Measurements from ENCODE around the gene ZMIZ1.

ZMIZ1 gene

DNA sequence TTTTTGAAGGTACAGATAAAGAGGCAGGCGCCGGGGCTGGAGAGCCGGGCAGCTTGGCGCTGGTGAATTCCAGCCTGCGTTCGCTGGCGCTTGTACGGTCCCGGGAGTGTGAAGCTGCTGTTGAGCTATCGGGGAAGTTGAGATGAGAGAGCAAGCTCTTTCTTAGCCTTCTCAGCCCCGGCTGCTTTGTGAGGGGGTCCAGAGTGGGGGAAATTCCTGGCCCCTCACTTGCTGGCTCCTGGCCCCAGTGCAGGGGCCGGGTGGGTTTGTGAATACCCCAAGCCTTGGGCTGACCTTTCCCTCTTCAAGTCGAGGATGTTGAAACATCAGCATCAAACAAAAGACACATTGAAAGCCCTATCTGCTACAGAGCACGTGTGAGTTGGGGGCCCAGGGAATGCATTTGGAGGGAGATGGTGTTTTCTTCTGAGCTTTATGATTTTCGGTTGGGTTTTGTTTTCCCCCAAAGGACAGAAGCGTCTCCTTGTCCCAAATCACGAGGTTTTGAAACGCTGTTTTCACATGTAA, 2.7 kb downstream of the ZMIZ1 start:
- ChIA-PET POLR2A (interaction anchor here (1.3 kb wide), 1 partner anchor 27 kb away, joined by 4 read pairs; no protein-coding TSS in a partner anchor), CTCF (interaction anchor here (2.6 kb wide), 1 partner anchor 124 kb away, joined by 18 read pairs; no protein-coding TSS in a partner anchor)
- peak overlapping the region; percentile 53; the same call in 1 of the 2 replicates for H3K27ac ChIP-seq (ENCODE audit: extremely low read depth, low read depth, low read length)
- H3K9me3 ChIP-seq (ENCODE audit: control insufficient read depth, insufficient read depth, low read depth, low read length): no peaks in the 10 kb centered on the region
- H3K36me3 ChIP-seq (ENCODE audit: control insufficient read depth in 2 of 2, insufficient read depth in 1 of 2, low read length in 2 of 2): no peaks in the 10 kb centered on the region
- no peak for TF ChIP-seq ZNF426 (tag by site-specific recombination; IDR thresholded peaks at IDR 0.05)
- no peak for TF ChIP-seq ZNF501 (tag by site-specific recombination; IDR thresholded peaks at IDR 0.05)
- TF ChIP-seq ZXDB (tag by site-specific recombination; IDR thresholded peaks at IDR 0.05): no peak
- TF ChIP-seq, protein P1, sequence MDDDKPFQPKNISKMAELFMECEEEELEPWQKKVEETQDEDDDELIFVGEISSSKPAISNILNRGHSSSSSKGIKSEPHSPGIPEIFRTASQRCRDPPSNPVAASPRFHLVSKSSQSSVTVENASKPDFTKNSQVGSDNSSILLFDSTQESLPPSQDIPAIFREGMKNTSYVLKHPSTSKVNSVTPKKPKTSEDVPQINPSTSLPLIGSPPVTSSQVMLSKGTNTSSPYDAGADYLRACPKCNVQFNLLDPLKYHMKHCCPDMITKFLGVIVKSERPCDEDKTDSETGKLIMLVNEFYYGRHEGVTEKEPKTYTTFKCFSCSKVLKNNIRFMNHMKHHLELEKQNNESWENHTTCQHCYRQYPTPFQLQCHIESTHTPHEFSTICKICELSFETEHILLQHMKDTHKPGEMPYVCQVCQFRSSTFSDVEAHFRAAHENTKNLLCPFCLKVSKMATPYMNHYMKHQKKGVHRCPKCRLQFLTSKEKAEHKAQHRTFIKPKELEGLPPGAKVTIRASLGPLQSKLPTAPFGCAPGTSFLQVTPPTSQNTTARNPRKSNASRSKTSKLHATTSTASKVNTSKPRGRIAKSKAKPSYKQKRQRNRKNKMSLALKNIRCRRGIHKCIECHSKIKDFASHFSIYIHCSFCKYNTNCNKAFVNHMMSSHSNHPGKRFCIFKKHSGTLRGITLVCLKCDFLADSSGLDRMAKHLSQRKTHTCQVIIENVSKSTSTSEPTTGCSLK (tag by site-specific recombination; IDR thresholded peaks at IDR 0.05): no peak
- no peak for TF ChIP-seq ZFP69B (tag by site-specific recombination; IDR thresholded peaks at IDR 0.05)
- TF ChIP-seq ZSCAN30 (tag by site-specific recombination; IDR thresholded peaks at IDR 0.05): no peak
- TF ChIP-seq ZNF707 (tag by site-specific recombination; IDR thresholded peaks at IDR 0.05): no peak
- TF ChIP-seq, protein P2, sequence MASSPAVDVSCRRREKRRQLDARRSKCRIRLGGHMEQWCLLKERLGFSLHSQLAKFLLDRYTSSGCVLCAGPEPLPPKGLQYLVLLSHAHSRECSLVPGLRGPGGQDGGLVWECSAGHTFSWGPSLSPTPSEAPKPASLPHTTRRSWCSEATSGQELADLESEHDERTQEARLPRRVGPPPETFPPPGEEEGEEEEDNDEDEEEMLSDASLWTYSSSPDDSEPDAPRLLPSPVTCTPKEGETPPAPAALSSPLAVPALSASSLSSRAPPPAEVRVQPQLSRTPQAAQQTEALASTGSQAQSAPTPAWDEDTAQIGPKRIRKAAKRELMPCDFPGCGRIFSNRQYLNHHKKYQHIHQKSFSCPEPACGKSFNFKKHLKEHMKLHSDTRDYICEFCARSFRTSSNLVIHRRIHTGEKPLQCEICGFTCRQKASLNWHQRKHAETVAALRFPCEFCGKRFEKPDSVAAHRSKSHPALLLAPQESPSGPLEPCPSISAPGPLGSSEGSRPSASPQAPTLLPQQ (tag by site-specific recombination; IDR thresholded peaks at IDR 0.05): no peak
- TF ChIP-seq TRIM28 (IDR thresholded peaks at IDR 0.05; ENCODE audit: borderline replicate concordance, low read length): no peak
- TF ChIP-seq HOXD13 (CRISPR knock-in tag; IDR thresholded peaks at IDR 0.05; ENCODE audit: borderline replicate concordance): no peak
- TF ChIP-seq, protein P3, sequence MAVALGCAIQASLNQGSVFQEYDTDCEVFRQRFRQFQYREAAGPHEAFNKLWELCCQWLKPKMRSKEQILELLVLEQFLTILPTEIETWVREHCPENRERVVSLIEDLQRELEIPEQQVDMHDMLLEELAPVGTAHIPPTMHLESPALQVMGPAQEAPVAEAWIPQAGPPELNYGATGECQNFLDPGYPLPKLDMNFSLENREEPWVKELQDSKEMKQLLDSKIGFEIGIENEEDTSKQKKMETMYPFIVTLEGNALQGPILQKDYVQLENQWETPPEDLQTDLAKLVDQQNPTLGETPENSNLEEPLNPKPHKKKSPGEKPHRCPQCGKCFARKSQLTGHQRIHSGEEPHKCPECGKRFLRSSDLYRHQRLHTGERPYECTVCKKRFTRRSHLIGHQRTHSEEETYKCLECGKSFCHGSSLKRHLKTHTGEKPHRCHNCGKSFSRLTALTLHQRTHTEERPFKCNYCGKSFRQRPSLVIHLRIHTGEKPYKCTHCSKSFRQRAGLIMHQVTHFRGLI (tag by site-specific recombination; IDR thresholded peaks at IDR 0.05): no peak
- no peak for TF ChIP-seq ZNF596 (tag by site-specific recombination; IDR thresholded peaks at IDR 0.05)
- no peak for TF ChIP-seq PRDM1 (tag by site-specific recombination; IDR thresholded peaks at IDR 0.05)
- H3K4me3 ChIP-seq (ENCODE audit: low read depth, low read length): peak overlapping the region; percentile 60; the same call in 1 of the 2 replicates
- H3K4me1 ChIP-seq (ENCODE audit: control insufficient read depth, insufficient read depth, low read length): peaks cover 12% of the 10 kb centered on the region

- no peaks in the 10 kb centered on the region for H3K9me3 ChIP-seq (ENCODE audit: control insufficient read depth, insufficient read depth, low read depth, low read length)
- POLR2A ChIA-PET: no interaction called here
- no peak overlapping the region for H3K4me3 ChIP-seq (ENCODE audit: low read depth, low read length)
Observed at GRCh38 chr10:79072041-79072441, 3.3 kb downstream of the ZMIZ1 start.

More at GRCh38 chr10:79072041-79072441, 3.3 kb downstream of the ZMIZ1 start:
- CTCF ChIA-PET: no interaction called here
- no peaks in the 10 kb centered on the region for H3K36me3 ChIP-seq (ENCODE audit: control insufficient read depth in 2 of 2, insufficient read depth in 1 of 2, low read length in 2 of 2)
- peaks cover 12% of the 10 kb centered on the region for H3K4me1 ChIP-seq (ENCODE audit: control insufficient read depth, insufficient read depth, low read length)
- TF ChIP-seq ZNF768 (tag by site-specific recombination; IDR thresholded peaks at IDR 0.05) (no peak), PRDM10 (tag by site-specific recombination; IDR thresholded peaks at IDR 0.05) (no peak), ZNF530 (tag by site-specific recombination; IDR thresholded peaks at IDR 0.05; ENCODE audit: low read depth) (no peak), ZNF341 (tag by site-specific recombination; IDR thresholded peaks at IDR 0.05; ENCODE audit: low read depth) (peak; percentile 37), ZNF501 (tag by site-specific recombination; IDR thresholded peaks at IDR 0.05) (no peak)
- H3K27ac ChIP-seq (ENCODE audit: extremely low read depth, low read depth, low read length): no peak overlapping the region

Data from HEK293 (cell line).